Measurements from ENCODE around the gene IFITM5.

Gene IFITM5

GRCh38 chr11:305844-306211 lies 6.5 kb upstream of the IFITM5 start:
- Histone ChIP-seq H3K27me3 (ENCODE audit: control insufficient read depth, insufficient read depth, low read length) (peaks cover 6% of the 10 kb centered on the region), H3K9ac (ENCODE audit: low read length) (no peak overlapping the region)

GRCh38 chr11:304915-305843 lies 5.9 kb upstream of the IFITM5 start:
- H3K4me3 ChIP-seq (ENCODE audit: low read length) = no peak overlapping the region
- H3K36me3 ChIP-seq (ENCODE audit: control insufficient read depth, insufficient read depth, low read length) = no peaks in the 10 kb centered on the region
- H3K9ac ChIP-seq (ENCODE audit: low read length) = no peak overlapping the region
- H3K27me3 ChIP-seq (ENCODE audit: control insufficient read depth, insufficient read depth, low read length) = peaks cover 11% of the 10 kb centered on the region
- peaks cover 9% of the 10 kb centered on the region for H3K4me1 ChIP-seq (ENCODE audit: control insufficient read depth, insufficient read depth, low read length)
- no peaks in the 10 kb centered on the region for H3K9me3 ChIP-seq (ENCODE audit: control insufficient read depth, low read length)

More at GRCh38 chr11:305844-306211, 6.5 kb upstream of the IFITM5 start:
- H3K4me3 ChIP-seq (ENCODE audit: low read length) = no peak overlapping the region
- no peaks in the 10 kb centered on the region for H3K9me3 ChIP-seq (ENCODE audit: control insufficient read depth, low read length)
- H3K36me3 ChIP-seq (ENCODE audit: control insufficient read depth, insufficient read depth, low read length) = no peaks in the 10 kb centered on the region
- peaks cover 9% of the 10 kb centered on the region for H3K4me1 ChIP-seq (ENCODE audit: control insufficient read depth, insufficient read depth, low read length)

GRCh38 chr11:304061-304506 lies 4.8 kb upstream of the IFITM5 start:
- no peaks in the 10 kb centered on the region for H3K9me3 ChIP-seq (ENCODE audit: control insufficient read depth, low read length)
- no peaks in the 10 kb centered on the region for H3K36me3 ChIP-seq (ENCODE audit: control insufficient read depth, insufficient read depth, low read length)
- no peak overlapping the region for H3K9ac ChIP-seq (ENCODE audit: low read length)
- H3K27me3 ChIP-seq (ENCODE audit: control insufficient read depth, insufficient read depth, low read length) = peaks cover 11% of the 10 kb centered on the region
- H3K4me1 ChIP-seq (ENCODE audit: control insufficient read depth, insufficient read depth, low read length) = peaks cover 7% of the 10 kb centered on the region
- H3K4me3 ChIP-seq (ENCODE audit: low read length) = no peak overlapping the region

GRCh38 chr11:303363-303762 lies 4.0 kb upstream of the IFITM5 start:
- Histone ChIP-seq H3K27me3 (ENCODE audit: control insufficient read depth, insufficient read depth, low read length) (peaks cover 17% of the 10 kb centered on the region), H3K4me3 (ENCODE audit: low read length) (no peak overlapping the region), H3K9me3 (ENCODE audit: control insufficient read depth, low read length) (no peaks in the 10 kb centered on the region), H3K9ac (ENCODE audit: low read length) (no peak overlapping the region), H3K4me1 (ENCODE audit: control insufficient read depth, insufficient read depth, low read length) (peaks cover 6% of the 10 kb centered on the region), H3K36me3 (ENCODE audit: control insufficient read depth, insufficient read depth, low read length) (no peaks in the 10 kb centered on the region)

- Histone ChIP-seq H3K27me3 (ENCODE audit: control insufficient read depth, insufficient read depth, low read length) (peaks cover 37% of the 10 kb centered on the region), H3K36me3 (ENCODE audit: control insufficient read depth, insufficient read depth, low read length) (no peaks in the 10 kb centered on the region), H3K4me3 (ENCODE audit: low read length) (no peak overlapping the region), H3K9ac (ENCODE audit: low read length) (no peak overlapping the region), H3K4me1 (ENCODE audit: control insufficient read depth, insufficient read depth, low read length) (peaks cover 8% of the 10 kb centered on the region), H3K9me3 (ENCODE audit: control insufficient read depth, low read length) (no peaks in the 10 kb centered on the region)
Measured at GRCh38 chr11:299951-300735, 817 bp upstream of the IFITM5 start.

GRCh38 chr11:298406-299065 lies 790 bp downstream of the IFITM5 start:
- Histone ChIP-seq H3K9me3 (ENCODE audit: control insufficient read depth, low read length) (no peaks in the 10 kb centered on the region), H3K36me3 (ENCODE audit: control insufficient read depth, insufficient read depth, low read length) (no peaks in the 10 kb centered on the region), H3K27me3 (ENCODE audit: control insufficient read depth, insufficient read depth, low read length) (peaks cover 37% of the 10 kb centered on the region), H3K9ac (ENCODE audit: low read length) (no peak overlapping the region), H3K4me3 (ENCODE audit: low read length) (no peak overlapping the region), H3K4me1 (ENCODE audit: control insufficient read depth, insufficient read depth, low read length) (peaks cover 8% of the 10 kb centered on the region)

- Histone ChIP-seq H3K36me3 (ENCODE audit: control insufficient read depth, insufficient read depth, low read length) (no peaks in the 10 kb centered on the region), H3K9ac (ENCODE audit: low read length) (no peak overlapping the region), H3K9me3 (ENCODE audit: control insufficient read depth, low read length) (no peaks in the 10 kb centered on the region), H3K4me3 (ENCODE audit: low read length) (no peak overlapping the region), H3K27me3 (ENCODE audit: control insufficient read depth, insufficient read depth, low read length) (peaks cover 37% of the 10 kb centered on the region), H3K4me1 (ENCODE audit: control insufficient read depth, insufficient read depth, low read length) (peaks cover 8% of the 10 kb centered on the region)
Measured at GRCh38 chr11:297586-298405, 1.5 kb downstream of the IFITM5 start.

GRCh38 chr11:297051-297585 lies 2.2 kb downstream of the IFITM5 start:
- Histone ChIP-seq H3K4me1 (ENCODE audit: control insufficient read depth, insufficient read depth, low read length) (peaks cover 8% of the 10 kb centered on the region), H3K36me3 (ENCODE audit: control insufficient read depth, insufficient read depth, low read length) (no peaks in the 10 kb centered on the region), H3K4me3 (ENCODE audit: low read length) (no peak overlapping the region), H3K9ac (ENCODE audit: low read length) (no peak overlapping the region), H3K9me3 (ENCODE audit: control insufficient read depth, low read length) (no peaks in the 10 kb centered on the region), H3K27me3 (ENCODE audit: control insufficient read depth, insufficient read depth, low read length) (peaks cover 37% of the 10 kb centered on the region)

GRCh38 chr11:296171-297050 lies 2.9 kb downstream of the IFITM5 start:
- no peaks in the 10 kb centered on the region for H3K36me3 ChIP-seq (ENCODE audit: control insufficient read depth, insufficient read depth, low read length)
- no peak overlapping the region for H3K4me3 ChIP-seq (ENCODE audit: low read length)
- H3K9ac ChIP-seq (ENCODE audit: low read length) = no peak overlapping the region
- H3K9me3 ChIP-seq (ENCODE audit: control insufficient read depth, low read length) = no peaks in the 10 kb centered on the region
- H3K27me3 ChIP-seq (ENCODE audit: control insufficient read depth, insufficient read depth, low read length) = peaks cover 37% of the 10 kb centered on the region
- H3K4me1 ChIP-seq (ENCODE audit: control insufficient read depth, insufficient read depth, low read length) = peaks cover 8% of the 10 kb centered on the region

- no peak overlapping the region for H3K4me3 ChIP-seq (ENCODE audit: low read length)
- H3K36me3 ChIP-seq (ENCODE audit: control insufficient read depth, insufficient read depth, low read length) = no peaks in the 10 kb centered on the region
- peaks cover 8% of the 10 kb centered on the region for H3K4me1 ChIP-seq (ENCODE audit: control insufficient read depth, insufficient read depth, low read length)
- H3K27me3 ChIP-seq (ENCODE audit: control insufficient read depth, insufficient read depth, low read length) = peaks cover 34% of the 10 kb centered on the region
- H3K9ac ChIP-seq (ENCODE audit: low read length) = no peak overlapping the region
- H3K9me3 ChIP-seq (ENCODE audit: control insufficient read depth, low read length) = no peaks in the 10 kb centered on the region
Measured at GRCh38 chr11:295351-296170, 3.8 kb downstream of the IFITM5 start.
